ENCODE results near the gene RAMP3. TPM values are rescaled to one million over a fixed set of nuclear protein-coding genes. Genes with fewer than 3 reads are reported as not detected.

The RAMP3 gene
- total RNA-seq, 4 donors from 2014 or later, result 14.4 to 62.9 (median 33.6) TPM

GRCh38 chr7:45184326-45185027 lies 26.9 kb downstream of the RAMP3 start:
- Histone ChIP-seq H3K27ac (no peak overlapping the region), H3K36me3 (no peaks in the 10 kb centered on the region), H3K27me3 (no peaks in the 10 kb centered on the region), H3K4me1 (no peaks in the 10 kb centered on the region), H3K9me3 (no peaks in the 10 kb centered on the region), H3K4me3 (no peak overlapping the region)
- 88% methylated on average over 5 of the region's 7 CpGs for WGBS
- TF ChIP-seq EP300 (IDR thresholded peaks at IDR 0.05) (no peak), POLR2AphosphoS5 (IDR thresholded peaks at IDR 0.05) (no peak), POLR2A (IDR thresholded peaks at IDR 0.05) (no peak)
- TF ChIP-seq, protein P1, sequence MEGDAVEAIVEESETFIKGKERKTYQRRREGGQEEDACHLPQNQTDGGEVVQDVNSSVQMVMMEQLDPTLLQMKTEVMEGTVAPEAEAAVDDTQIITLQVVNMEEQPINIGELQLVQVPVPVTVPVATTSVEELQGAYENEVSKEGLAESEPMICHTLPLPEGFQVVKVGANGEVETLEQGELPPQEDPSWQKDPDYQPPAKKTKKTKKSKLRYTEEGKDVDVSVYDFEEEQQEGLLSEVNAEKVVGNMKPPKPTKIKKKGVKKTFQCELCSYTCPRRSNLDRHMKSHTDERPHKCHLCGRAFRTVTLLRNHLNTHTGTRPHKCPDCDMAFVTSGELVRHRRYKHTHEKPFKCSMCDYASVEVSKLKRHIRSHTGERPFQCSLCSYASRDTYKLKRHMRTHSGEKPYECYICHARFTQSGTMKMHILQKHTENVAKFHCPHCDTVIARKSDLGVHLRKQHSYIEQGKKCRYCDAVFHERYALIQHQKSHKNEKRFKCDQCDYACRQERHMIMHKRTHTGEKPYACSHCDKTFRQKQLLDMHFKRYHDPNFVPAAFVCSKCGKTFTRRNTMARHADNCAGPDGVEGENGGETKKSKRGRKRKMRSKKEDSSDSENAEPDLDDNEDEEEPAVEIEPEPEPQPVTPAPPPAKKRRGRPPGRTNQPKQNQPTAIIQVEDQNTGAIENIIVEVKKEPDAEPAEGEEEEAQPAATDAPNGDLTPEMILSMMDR (IDR thresholded peaks at IDR 0.05), result no peak
- peak; percentile 17 to 29 for DNase-seq (ENCODE audit: low spot score in 2 of 2)

DNA sequence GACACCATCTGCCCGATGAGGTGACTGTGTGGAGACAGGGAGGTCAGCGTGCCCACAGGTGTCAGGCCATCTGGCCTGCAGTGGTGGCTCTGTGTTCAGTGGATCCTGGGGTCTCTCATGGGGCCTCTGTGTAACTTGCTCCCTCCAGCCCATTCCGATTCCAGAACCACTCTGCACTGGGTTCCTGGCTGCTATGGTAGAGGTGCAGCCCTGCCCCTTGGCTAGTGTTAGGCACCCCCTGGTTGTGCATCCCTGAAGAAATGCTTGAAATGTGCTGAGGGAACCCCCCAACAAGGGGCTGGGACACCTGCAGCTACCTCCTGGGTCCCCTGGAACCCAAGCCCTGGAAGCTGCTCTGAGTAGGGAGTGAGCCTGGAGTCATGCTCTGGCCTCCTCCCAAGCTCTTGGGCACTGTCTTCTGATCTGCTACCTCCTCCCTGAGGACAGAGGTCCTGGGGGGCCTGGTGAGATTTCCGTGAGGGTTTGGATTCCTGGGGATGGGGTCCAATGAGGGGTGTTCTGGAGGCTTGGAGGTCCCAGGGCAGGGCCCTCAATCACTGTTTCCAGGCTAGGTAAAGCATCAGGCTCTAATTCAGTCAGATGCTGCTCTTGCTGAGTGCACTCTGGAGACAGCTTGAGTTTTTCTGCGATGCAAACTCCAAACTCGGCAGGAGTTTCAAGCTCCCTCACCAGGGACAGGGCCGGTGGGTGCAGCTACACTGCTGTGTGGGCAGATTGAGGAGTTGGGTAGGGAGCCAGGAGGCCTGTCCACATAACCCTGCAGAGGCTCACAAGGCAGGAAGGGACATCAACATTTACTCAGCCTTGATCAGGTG lies 27.7 kb downstream of the RAMP3 start:
- 71% methylated on average over 6 of the region's 7 CpGs for WGBS
- Histone ChIP-seq H3K9me3 (no peaks in the 10 kb centered on the region), H3K27ac (no peak overlapping the region), H3K36me3 (no peaks in the 10 kb centered on the region), H3K4me1 (no peaks in the 10 kb centered on the region), H3K27me3 (no peaks in the 10 kb centered on the region), H3K4me3 (no peak overlapping the region)
- DNase-seq (ENCODE audit: low spot score in 2 of 2), result peak in 1 of 2 donors; percentile 61
- no peak for TF ChIP-seq EP300 (IDR thresholded peaks at IDR 0.05)
- no peak for TF ChIP-seq POLR2A (IDR thresholded peaks at IDR 0.05)
- TF ChIP-seq, protein P1 (IDR thresholded peaks at IDR 0.05), result no peak

DNA sequence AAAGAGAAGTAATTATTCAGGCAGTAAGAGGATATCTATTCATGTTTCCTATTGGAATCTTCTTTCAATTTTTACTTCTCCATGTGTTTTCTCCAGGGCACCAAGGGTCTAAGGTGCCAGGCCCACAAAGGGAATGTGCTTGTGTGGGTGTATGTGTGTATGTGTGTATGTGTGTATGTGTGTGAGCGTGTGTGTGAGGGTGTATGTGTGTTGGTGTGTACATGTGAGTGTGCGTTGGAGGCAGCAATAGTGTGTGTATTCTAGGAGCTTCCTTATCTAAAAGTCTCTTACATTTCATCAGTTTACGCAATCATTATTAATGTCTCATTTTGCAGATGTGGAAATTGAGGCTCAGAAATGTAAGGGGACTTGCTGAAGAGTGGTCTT lies 28.3 kb downstream of the RAMP3 start:
- peak in 1 of 2 donors; percentile 21 for DNase-seq (ENCODE audit: low spot score in 2 of 2)
- H3K9me3 ChIP-seq, result no peaks in the 10 kb centered on the region
- WGBS, result 94% methylated on average over 3 of the region's 3 CpGs
- H3K27ac ChIP-seq, result no peak overlapping the region
- H3K36me3 ChIP-seq, result no peaks in the 10 kb centered on the region
- TF ChIP-seq EP300 (IDR thresholded peaks at IDR 0.05) (no peak), POLR2A (IDR thresholded peaks at IDR 0.05) (no peak), POLR2AphosphoS5 (IDR thresholded peaks at IDR 0.05) (no peak)
- TF ChIP-seq, protein P1 (IDR thresholded peaks at IDR 0.05), result no peak
- no peak overlapping the region for H3K4me3 ChIP-seq
- no peaks in the 10 kb centered on the region for H3K27me3 ChIP-seq
- no peaks in the 10 kb centered on the region for H3K4me1 ChIP-seq

GRCh38 chr7:45186261-45186813 lies 28.7 kb downstream of the RAMP3 start:
- H3K27ac ChIP-seq, result no peak overlapping the region
- H3K36me3 ChIP-seq, result no peaks in the 10 kb centered on the region
- H3K4me3 ChIP-seq, result no peak overlapping the region
- H3K4me1 ChIP-seq, result no peaks in the 10 kb centered on the region
- no peaks in the 10 kb centered on the region for H3K9me3 ChIP-seq
- H3K27me3 ChIP-seq, result no peaks in the 10 kb centered on the region
- TF ChIP-seq POLR2A (IDR thresholded peaks at IDR 0.05) (no peak), EP300 (IDR thresholded peaks at IDR 0.05) (no peak), POLR2AphosphoS5 (IDR thresholded peaks at IDR 0.05) (no peak)
- TF ChIP-seq, protein P1 (IDR thresholded peaks at IDR 0.05), result no peak
- peak in 1 of 2 donors; percentile 60 for DNase-seq (ENCODE audit: low spot score in 2 of 2)
- 93% methylated on average over 6 of the region's 11 CpGs for WGBS

Data from suprapubic skin (tissue), 4 donors.